Uterus (tissue), 4 donors: ENCODE results near the gene CORO1C. TPM values are rescaled to one million over a fixed set of nuclear protein-coding genes. Genes with fewer than 3 reads are reported as not detected.
A peak's percentile ranks its signal among the peaks of the same experiment; 100 is the strongest.

Source experiments
- DNase-seq, 2 donors: peaks; one replicate each; pipeline ENCODE4 v3.0.0-alpha.2; 2019 to 2020
- H3K27ac ChIP-seq, 2 donors: fragments of 200-600 bp; sonication (generic); 1 replicate in 1 of 2; 2 replicates in 1 of 2; pipeline ENCODE4 v1.5.1; 2016 to 2018
- H3K27me3 ChIP-seq, 2 donors: fragments of 200-600 bp; sonication (generic); one replicate each; pipeline ENCODE4 v1.5.1; 2018 to 2019; ENCODE audit warnings: control low read depth in 1 of 2
- H3K36me3 ChIP-seq, 2 donors: fragments of 200-600 bp; sonication (generic); one replicate each; pipeline ENCODE4 v1.5.1; 2019; ENCODE audit warnings: control low read depth in 1 of 2
- H3K4me1 ChIP-seq, 2 donors: fragments of 200-600 bp; sonication (generic); one replicate each; pipeline ENCODE4 v1.5.1; 2018 to 2019; ENCODE audit warnings: control low read depth in 1 of 2
- H3K4me3 ChIP-seq, 2 donors: fragments of 200-600 bp; sonication (generic); 1 replicate in 1 of 2; 2 replicates in 1 of 2; pipeline ENCODE4 v1.5.1; 2018 to 2019; ENCODE audit warnings: mild to moderate bottlenecking in 1 of 2
- H3K9me3 ChIP-seq, 2 donors: fragments of 200-600 bp; sonication (generic); one replicate each; pipeline ENCODE4 v1.5.1; 2019; ENCODE audit warnings: control low read depth in 1 of 2
- CTCF ChIP-seq, 4 experiments: fragments of 200-600 bp in 2 of 4; fragments of 450-650 bp in 2 of 4; sonication (generic) in 2 of 4; IDR thresholded peaks; one replicate each; pipeline ENCODE4 v1.5.1; 2016 to 2019; ENCODE audit warnings: antibody characterized with exemption in 4 of 4, mild to moderate bottlenecking in 2 of 4, moderate library complexity in 1 of 4
- POLR2A ChIP-seq, 2 donors: fragments of 450-650 bp; IDR thresholded peaks; one replicate each; pipeline ENCODE4 v1.6.1; 2016; ENCODE audit warnings: antibody characterized with exemption in 2 of 2, mild to moderate bottlenecking in 1 of 2, moderate library complexity in 1 of 2
- intact Hi-C: fragments of 100-400 bp; cut with DNase I; formaldehyde crosslinking; loops from one replicate; pipeline ENCODE4 v1.15.1; 2023; ENCODE audit warnings: low total_unique reads
- total RNA-seq, 4 donors: library from RNA; depleted of rRNA in 3 of 4; stranded (reverse); fragments of >200 nt in 3 of 4; gene quantifications; one replicate each; pipeline versions ENCODE4 v1.1.0 to v1.2.4, GENCODE V29; 2014 to 2023
- donor health status: DM: yes; HTN: yes; CAD: no.

The CORO1C gene
- total RNA-seq, 4 donors from 2014 or later, result 129 to 357 (median 235) TPM

- intact Hi-C loops, result no loop called here
- Histone ChIP-seq H3K36me3 (no peaks in the 10 kb centered on the region), H3K27ac (peak overlapping the region; percentile 72 to 76), H3K9me3 (no peaks in the 10 kb centered on the region), H3K4me3 (no peak overlapping the region), H3K27me3 (no peaks in the 10 kb centered on the region), H3K4me1 (peaks cover 6 to 31% of the 10 kb centered on the region in 2 donors)
- no peak for TF ChIP-seq CTCF (IDR thresholded peaks at IDR 0.05)
- TF ChIP-seq POLR2A (IDR thresholded peaks at IDR 0.05), result no peak
- DNase-seq, result no peak
Observed at GRCh38 chr12:108720757-108721514, 10.4 kb downstream of the CORO1C start.

GRCh38 chr12:108717243-108717642, 14.1 kb downstream of the CORO1C start:
- Histone ChIP-seq H3K4me1 (peaks cover 14 to 16% of the 10 kb centered on the region in 2 donors), H3K9me3 (no peaks in the 10 kb centered on the region), H3K4me3 (no peak overlapping the region), H3K36me3 (no peaks in the 10 kb centered on the region), H3K27me3 (no peaks in the 10 kb centered on the region), H3K27ac (peak overlapping the region; percentile 54 to 66)
- DNase-seq, result no peak
- intact Hi-C loops, result no loop called here
- TF ChIP-seq CTCF (IDR thresholded peaks at IDR 0.05) (no peak), POLR2A (IDR thresholded peaks at IDR 0.05) (no peak)

GRCh38 chr12:108714866-108715265, 16.5 kb downstream of the CORO1C start:
- H3K4me3 ChIP-seq, result no peak overlapping the region
- no peak for TF ChIP-seq POLR2A (IDR thresholded peaks at IDR 0.05)
- no peak for TF ChIP-seq CTCF (IDR thresholded peaks at IDR 0.05)
- H3K27me3 ChIP-seq, result no peaks in the 10 kb centered on the region
- no peak for DNase-seq
- no peaks in the 10 kb centered on the region for H3K9me3 ChIP-seq
- intact Hi-C loops, result no loop called here
- H3K27ac ChIP-seq, result peak overlapping the region; percentile 54 to 66
- H3K4me1 ChIP-seq, result peaks cover 11 to 12% of the 10 kb centered on the region in 2 donors
- H3K36me3 ChIP-seq, result no peaks in the 10 kb centered on the region

GRCh38 chr12:108713471-108713870, 17.8 kb downstream of the CORO1C start:
- Histone ChIP-seq H3K4me1 (peaks cover 11 to 12% of the 10 kb centered on the region in 2 donors), H3K9me3 (no peaks in the 10 kb centered on the region), H3K27ac (peak overlapping the region; percentile 54 to 66), H3K36me3 (no peaks in the 10 kb centered on the region), H3K27me3 (no peaks in the 10 kb centered on the region), H3K4me3 (no peak overlapping the region)
- no peak for DNase-seq
- intact Hi-C loops, result no loop called here
- TF ChIP-seq CTCF (IDR thresholded peaks at IDR 0.05) (no peak), POLR2A (IDR thresholded peaks at IDR 0.05) (no peak)

- H3K36me3 ChIP-seq, result no peaks in the 10 kb centered on the region
- peak overlapping the region; percentile 54 to 66 for H3K27ac ChIP-seq
- intact Hi-C loops, result no loop called here
- H3K27me3 ChIP-seq, result no peaks in the 10 kb centered on the region
- no peaks in the 10 kb centered on the region for H3K9me3 ChIP-seq
- H3K4me1 ChIP-seq, result peaks cover 10 to 12% of the 10 kb centered on the region in 2 donors
- DNase-seq, result no peak
- H3K4me3 ChIP-seq, result no peak overlapping the region
- no peak for TF ChIP-seq CTCF (IDR thresholded peaks at IDR 0.05)
- TF ChIP-seq POLR2A (IDR thresholded peaks at IDR 0.05), result no peak
Observed at GRCh38 chr12:108712925-108713203, 18.5 kb downstream of the CORO1C start.
